Measurements from ENCODE around the gene P3H2.
A peak's percentile ranks its signal among the peaks of the same experiment; 100 is the strongest.
"Not testable (repeated sequence)": the region's sequence is repeated elsewhere in the genome, so short reads cannot be mapped to it uniquely, and the experiment has no call there.

P3H2 gene

GRCh38 chr3:189967254-189967865 lies 153.3 kb downstream of the P3H2 start:
- no peak overlapping the region for H3K4me3 Mint-ChIP-seq
- H3K36me3 Mint-ChIP-seq, result no peaks in the 10 kb centered on the region
- H3K4me1 Mint-ChIP-seq, result no peaks in the 10 kb centered on the region
- DNase-seq (ENCODE audit: low spot score in 2 of 2) (peak in 1 of 2 donors; percentile 7), ATAC-seq (ENCODE audit: low read depth) (no peak)
- H3K27ac Mint-ChIP-seq, result no peak overlapping the region
- H3K9me3 Mint-ChIP-seq, result no peaks in the 10 kb centered on the region
- peaks cover 4% of the 10 kb centered on the region for H3K27me3 Mint-ChIP-seq

DNA sequence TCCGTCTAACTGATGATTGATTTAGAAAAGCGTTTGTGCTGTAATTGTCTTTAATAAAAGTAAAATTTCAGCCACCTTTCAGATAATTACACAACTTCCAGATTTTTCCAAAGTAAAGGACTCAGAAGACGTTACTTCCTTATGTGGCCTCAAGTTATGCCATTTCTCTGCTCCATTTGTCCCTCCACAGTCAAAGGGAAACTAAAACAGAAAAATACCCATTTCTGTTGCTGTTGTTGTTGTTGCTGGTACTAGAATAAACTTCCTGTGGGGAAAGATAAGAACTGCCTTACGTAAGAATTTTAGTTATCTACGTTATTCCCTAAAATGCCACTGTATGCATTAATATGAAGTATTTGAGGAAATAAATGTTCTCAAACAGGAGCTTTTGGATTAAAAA lies 153.9 kb downstream of the P3H2 start:
- no peak overlapping the region for H3K4me3 Mint-ChIP-seq
- DNase-seq (ENCODE audit: low spot score in 2 of 2) (no peak), ATAC-seq (ENCODE audit: low read depth) (no peak)
- no peaks in the 10 kb centered on the region for H3K4me1 Mint-ChIP-seq
- no peak overlapping the region for H3K27ac Mint-ChIP-seq
- peaks cover 4% of the 10 kb centered on the region for H3K27me3 Mint-ChIP-seq
- no peaks in the 10 kb centered on the region for H3K36me3 Mint-ChIP-seq
- H3K9me3 Mint-ChIP-seq, result no peaks in the 10 kb centered on the region

GRCh38 chr3:189964623-189965332 lies 155.9 kb downstream of the P3H2 start:
- peaks cover 4% of the 10 kb centered on the region for H3K27me3 Mint-ChIP-seq
- no peaks in the 10 kb centered on the region for H3K36me3 Mint-ChIP-seq
- no peak overlapping the region for H3K27ac Mint-ChIP-seq
- H3K4me3 Mint-ChIP-seq, result no peak overlapping the region
- ATAC-seq (ENCODE audit: low read depth) (no peak), DNase-seq (ENCODE audit: low spot score in 2 of 2) (no peak)
- H3K9me3 Mint-ChIP-seq, result no peaks in the 10 kb centered on the region
- no peaks in the 10 kb centered on the region for H3K4me1 Mint-ChIP-seq

GRCh38 chr3:189962466-189962865 lies 158.2 kb downstream of the P3H2 start:
- no peak for ATAC-seq (ENCODE audit: low read depth)

DNA sequence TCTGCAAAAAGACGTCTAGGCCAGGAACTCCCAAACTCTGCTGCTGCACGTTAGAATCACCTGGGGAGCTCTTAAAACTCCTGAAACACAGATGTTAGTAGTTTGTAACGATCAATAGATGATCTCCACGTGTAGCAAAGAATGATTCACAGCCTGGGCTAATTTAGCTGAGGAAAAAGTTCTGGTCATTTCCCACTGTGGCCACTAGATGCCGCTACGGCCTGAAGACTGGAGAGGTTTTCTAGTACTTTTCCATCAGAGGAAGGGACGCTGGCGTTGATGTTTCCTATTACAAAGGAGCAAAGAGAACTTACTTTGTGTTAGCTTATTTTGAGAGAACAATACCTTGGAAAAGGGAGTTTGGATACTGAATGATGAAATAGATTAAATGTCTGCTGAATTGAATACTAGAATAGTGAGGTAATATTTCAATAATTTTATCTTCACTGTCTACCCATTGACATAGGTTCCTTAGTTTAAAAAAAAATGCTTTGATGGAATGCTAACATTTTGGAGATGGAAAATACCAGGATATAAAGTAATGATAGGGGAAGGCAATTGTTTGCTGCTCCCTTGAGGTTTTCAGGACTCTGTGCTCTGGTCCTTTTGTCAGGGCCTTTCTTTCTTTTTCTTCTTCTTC lies 159.1 kb downstream of the P3H2 start:
- Mint-ChIP-seq H3K4me3 (no peak overlapping the region), H3K27me3 (peaks cover 9% of the 10 kb centered on the region), H3K27ac (no peak overlapping the region), H3K36me3 (no peaks in the 10 kb centered on the region), H3K9me3 (no peaks in the 10 kb centered on the region), H3K4me1 (peaks cover 3% of the 10 kb centered on the region)
- DNase-seq (ENCODE audit: low spot score in 2 of 2), result peak; percentile 30 to 47
- ATAC-seq (ENCODE audit: low read depth), result no peak

More at GRCh38 chr3:189962466-189962865, 158.2 kb downstream of the P3H2 start:
- Mint-ChIP-seq H3K4me1 (peaks cover 3% of the 10 kb centered on the region), H3K9me3 (no peaks in the 10 kb centered on the region), H3K36me3 (no peaks in the 10 kb centered on the region), H3K27me3 (peaks cover 9% of the 10 kb centered on the region), H3K4me3 (no peak overlapping the region), H3K27ac (no peak overlapping the region)
- no peak for DNase-seq (ENCODE audit: low spot score in 2 of 2)

GRCh38 chr3:189961086-189961485 lies 159.6 kb downstream of the P3H2 start:
- H3K27ac Mint-ChIP-seq; H3K36me3 Mint-ChIP-seq; H3K27me3 Mint-ChIP-seq; H3K9me3 Mint-ChIP-seq; H3K4me3 Mint-ChIP-seq; ATAC-seq (ENCODE audit: low read depth); H3K4me1 Mint-ChIP-seq; DNase-seq (ENCODE audit: low spot score in 2 of 2): not testable (repeated sequence)

GRCh38 chr3:189954733-189955665 lies 165.7 kb downstream of the P3H2 start:
- H3K9me3 Mint-ChIP-seq, result no peaks in the 10 kb centered on the region
- peaks cover 13% of the 10 kb centered on the region for H3K27me3 Mint-ChIP-seq
- peaks cover 3% of the 10 kb centered on the region for H3K4me1 Mint-ChIP-seq
- no peaks in the 10 kb centered on the region for H3K36me3 Mint-ChIP-seq
- no peak overlapping the region for H3K27ac Mint-ChIP-seq
- no peak overlapping the region for H3K4me3 Mint-ChIP-seq
- ATAC-seq (ENCODE audit: low read depth), result no peak
- DNase-seq (ENCODE audit: low spot score in 2 of 2), result no peak

DNA sequence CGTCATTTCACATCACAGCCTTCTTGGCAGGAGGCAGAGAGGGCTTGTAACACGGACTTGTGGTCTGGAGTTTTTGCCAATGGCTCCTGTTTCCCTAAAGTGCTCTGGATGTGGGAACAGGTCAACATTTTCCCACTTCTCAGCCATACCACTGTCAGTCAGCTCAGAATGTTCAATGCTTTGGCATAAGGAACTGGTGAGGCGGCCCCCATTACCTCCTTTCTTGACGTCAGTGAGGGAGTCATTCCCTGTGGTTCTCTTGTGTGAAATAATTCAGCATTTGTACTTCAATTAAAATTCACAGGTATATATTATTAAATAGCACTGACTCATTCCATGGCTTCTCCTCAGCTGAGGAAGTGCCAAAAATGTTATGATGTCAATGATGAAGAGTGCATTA lies 167.1 kb downstream of the P3H2 start:
- no peak for DNase-seq (ENCODE audit: low spot score in 2 of 2)
- no peak for ATAC-seq (ENCODE audit: low read depth)
- Mint-ChIP-seq H3K4me1 (peaks cover 2% of the 10 kb centered on the region), H3K4me3 (no peak overlapping the region), H3K36me3 (no peaks in the 10 kb centered on the region), H3K27me3 (peaks cover 10% of the 10 kb centered on the region), H3K9me3 (no peaks in the 10 kb centered on the region), H3K27ac (no peak overlapping the region)

GRCh38 chr3:189952272-189952671 lies 168.4 kb downstream of the P3H2 start:
- Mint-ChIP-seq H3K4me1 (peaks cover 5% of the 10 kb centered on the region), H3K36me3 (no peaks in the 10 kb centered on the region), H3K27ac (no peak overlapping the region), H3K4me3 (no peak overlapping the region), H3K9me3 (no peaks in the 10 kb centered on the region), H3K27me3 (peaks cover 6% of the 10 kb centered on the region)
- DNase-seq (ENCODE audit: low spot score in 2 of 2), result no peak
- ATAC-seq (ENCODE audit: low read depth), result no peak

- no peak for ATAC-seq (ENCODE audit: low read depth)
- Mint-ChIP-seq H3K9me3 (no peaks in the 10 kb centered on the region), H3K4me1 (peaks cover 5% of the 10 kb centered on the region), H3K27me3 (peaks cover 6% of the 10 kb centered on the region), H3K4me3 (no peak overlapping the region), H3K27ac (no peak overlapping the region), H3K36me3 (no peaks in the 10 kb centered on the region)
- DNase-seq (ENCODE audit: low spot score in 2 of 2), result no peak
Observed at GRCh38 chr3:189950258-189950657, 170.4 kb downstream of the P3H2 start.

DNA sequence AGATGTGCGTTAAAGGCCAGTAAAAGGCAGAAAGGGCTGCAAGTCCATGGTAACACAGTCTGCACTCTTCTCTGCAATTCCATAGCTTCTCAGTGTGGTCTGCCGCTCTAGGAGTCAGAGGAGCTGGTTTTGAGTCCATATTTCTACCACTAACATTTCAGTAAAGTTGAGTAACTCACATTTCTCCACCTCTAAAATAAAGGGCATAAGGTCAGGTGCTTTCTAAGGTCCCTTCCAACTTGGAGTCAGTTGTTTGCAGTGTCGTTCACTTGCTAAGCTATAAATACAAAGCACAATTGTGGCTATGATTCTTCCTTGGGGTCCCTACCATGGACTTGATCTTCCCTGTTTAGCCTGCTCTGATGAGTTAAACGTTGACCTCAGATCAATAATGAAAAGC lies 171.1 kb downstream of the P3H2 start:
- H3K4me3 Mint-ChIP-seq, result no peak overlapping the region
- H3K27ac Mint-ChIP-seq, result no peak overlapping the region
- H3K36me3 Mint-ChIP-seq, result no peaks in the 10 kb centered on the region
- H3K27me3 Mint-ChIP-seq, result peaks cover 6% of the 10 kb centered on the region
- H3K9me3 Mint-ChIP-seq, result no peaks in the 10 kb centered on the region
- H3K4me1 Mint-ChIP-seq, result peaks cover 5% of the 10 kb centered on the region
- no peak for ATAC-seq (ENCODE audit: low read depth)
- no peak for DNase-seq (ENCODE audit: low spot score in 2 of 2)

- no peak for ATAC-seq (ENCODE audit: low read depth)
- no peak overlapping the region for H3K27ac Mint-ChIP-seq
- no peaks in the 10 kb centered on the region for H3K36me3 Mint-ChIP-seq
- no peak overlapping the region for H3K4me3 Mint-ChIP-seq
- no peak for DNase-seq (ENCODE audit: low spot score in 2 of 2)
- no peaks in the 10 kb centered on the region for H3K9me3 Mint-ChIP-seq
- peaks cover 5% of the 10 kb centered on the region for H3K4me1 Mint-ChIP-seq
- peaks cover 6% of the 10 kb centered on the region for H3K27me3 Mint-ChIP-seq
Observed at GRCh38 chr3:189948724-189949045, 172.0 kb downstream of the P3H2 start.

DNA sequence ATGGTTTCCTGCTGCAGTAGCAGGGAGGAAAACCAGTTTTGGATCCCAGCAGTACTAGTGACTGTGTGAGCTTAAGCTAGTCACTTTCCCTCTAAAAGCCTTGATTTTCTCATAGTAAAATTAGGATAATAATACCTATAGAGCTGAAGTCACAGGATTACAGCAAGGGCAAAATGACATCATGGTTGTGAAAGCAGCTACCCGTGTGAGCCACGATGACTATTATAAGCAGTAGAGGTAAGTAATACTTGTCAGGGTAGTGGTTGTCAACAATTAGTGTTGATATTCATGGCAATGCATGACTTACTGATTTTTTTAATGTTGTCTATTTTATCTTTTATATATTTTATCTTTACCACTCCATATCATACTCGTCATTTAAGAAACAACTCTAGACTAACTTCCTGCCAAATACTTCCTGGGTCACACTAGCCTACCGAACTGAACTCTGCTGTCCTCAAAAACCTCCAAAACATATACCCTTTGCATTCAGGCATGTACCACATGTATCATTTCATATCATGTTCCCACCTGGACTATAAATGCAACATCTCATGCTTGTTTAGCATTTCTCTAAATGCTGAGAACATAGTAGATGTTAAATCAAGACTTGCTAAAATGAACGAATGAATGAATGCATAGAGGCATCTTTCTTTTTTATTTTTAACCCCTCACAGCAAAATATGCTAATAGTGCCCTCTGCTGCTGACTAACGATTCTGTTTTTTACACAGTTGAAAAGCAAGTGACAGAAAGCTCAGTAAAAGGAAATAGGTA lies 172.6 kb downstream of the P3H2 start:
- peaks cover 5% of the 10 kb centered on the region for H3K4me1 Mint-ChIP-seq
- H3K27me3 Mint-ChIP-seq, result peaks cover 6% of the 10 kb centered on the region
- H3K9me3 Mint-ChIP-seq, result no peaks in the 10 kb centered on the region
- H3K36me3 Mint-ChIP-seq, result no peaks in the 10 kb centered on the region
- no peak for DNase-seq (ENCODE audit: low spot score in 2 of 2)
- H3K4me3 Mint-ChIP-seq, result no peak overlapping the region
- H3K27ac Mint-ChIP-seq, result no peak overlapping the region
- ATAC-seq (ENCODE audit: low read depth), result no peak
